Kidney (tissue), 14 donors: Measurements from ENCODE around the gene IGFLR1. TPM values are rescaled to one million over a fixed set of nuclear protein-coding genes. Genes with fewer than 3 reads are reported as not detected.
A peak's percentile ranks its signal among the peaks of the same experiment; 100 is the strongest.
"Not testable (repeated sequence)": the region's sequence is repeated elsewhere in the genome, so short reads cannot be mapped to it uniquely, and the experiment has no call there.

Experiments used
- DNase-seq, 5 donors: peaks; one replicate each; pipeline ENCODE4 v3.0.0-alpha.2; 2013 to 2020
- FAIRE-seq: peaks from 2 replicates; lab custom pipeline; 2012; peaks lifted over from hg19 to GRCh38; lab: Jason Lieb, UNC
- H3K27ac ChIP-seq, 2 donors: one replicate each; pipeline ENCODE4 v1.7.0; 2013; ENCODE audit warnings: low read depth in 2 of 2, low read length in 2 of 2, inconsistent platforms in 1 of 2
- H3K27me3 ChIP-seq: one replicate; pipeline ENCODE4 v1.7.1; 2013; ENCODE audit warnings: low read length, inconsistent platforms; ENCODE audit not compliant: control insufficient read depth, insufficient read depth
- H3K36me3 ChIP-seq, 3 donors: one replicate each; pipeline versions ENCODE4 v1.7.0 to v1.7.1; 2013; ENCODE audit warnings: low read length in 3 of 3, control low read depth in 1 of 3, inconsistent platforms in 1 of 3; ENCODE audit not compliant: insufficient read depth in 3 of 3, control insufficient read depth in 2 of 3
- H3K4me1 ChIP-seq, 3 donors: one replicate each; pipeline versions ENCODE4 v1.7.0 to v1.7.1; 2013; ENCODE audit warnings: low read length in 3 of 3, inconsistent platforms in 1 of 3, low read depth in 1 of 3; ENCODE audit not compliant: control insufficient read depth in 2 of 3, insufficient read depth in 2 of 3
- H3K4me3 ChIP-seq, 3 donors: one replicate each; pipeline versions ENCODE4 v1.7.0 to v1.8.1; 2013; ENCODE audit warnings: low read length in 3 of 3, control low read depth in 1 of 3, inconsistent platforms in 1 of 3
- H3K9ac ChIP-seq, 3 donors: one replicate each; pipeline versions ENCODE4 v1.7.0 to v1.7.1; 2013; ENCODE audit warnings: low read length in 3 of 3, control low read depth in 1 of 3, inconsistent platforms in 1 of 3
- H3K9me3 ChIP-seq, 3 donors: one replicate each; pipeline versions ENCODE4 v1.7.0 to v1.7.1; 2013; ENCODE audit warnings: low read length in 3 of 3, control low read depth in 1 of 3, inconsistent platforms in 1 of 3; ENCODE audit not compliant: control insufficient read depth in 2 of 3, insufficient read depth in 1 of 3
- intact Hi-C: fragments of 100-400 bp; cut with DNase I; formaldehyde crosslinking; loops from one replicate; pipeline ENCODE4 v1.11.1; 2022
- polyA plus RNA-seq: library from polyadenylated mRNA; stranded (reverse); fragments of 350-450 nt; fragmentation: Illumina TruSeq; extraction: RNeasy Lipid Tissue Mini Kit (QIAGEN cat#74804); gene quantifications from one replicate; pipeline ENCODE4 v1.2.3, GENCODE V29; 2014; ENCODE audit warnings: low read depth, low replicate concordance; ENCODE audit not compliant: insufficient read depth
- total RNA-seq: library from RNA; stranded (reverse); fragmentation: NEBNext Ultra II Directional; extraction: Animal tissue kit (Norgen Biotek cat#: 25700); gene quantifications from one replicate; pipeline ENCODE4 v1.2.1, GENCODE V29; 2021
- TF ChIP-seq, protein P1 (sequence below): IDR thresholded peaks from 3 replicates; pipeline ENCODE4 v1.5.1; 2012; ENCODE audit warnings: mild to moderate bottlenecking, moderate library complexity, borderline replicate concordance; ENCODE audit not compliant: insufficient read depth; ENCODE audit errors: extremely low read depth
- donor health status: control.
- donor health status: control.
- donor health status: control.
- donor health status: control.
- donor health status: control.
- donor health status: DM: yes; HTN: yes; CAD: no.
- donor health status: Normal renal cell carcinoma (clear cell type).

Gene IGFLR1
- total and polyA plus RNA-seq, 2 donors from 2014 or later, result 22.3 to 26.0 TPM

GRCh38 chr19:35724560-35724959 lies 17.7 kb downstream of the IGFLR1 start:
- Histone ChIP-seq H3K4me3 (no peak overlapping the region), H3K36me3 (peaks cover 5 to 83% (median 51%) of the 10 kb centered on the region in 3 donors), H3K9me3 (no peaks in the 10 kb centered on the region), H3K4me1 (peaks cover 0 to under 1% (median 0%) of the 10 kb centered on the region in 3 donors), H3K9ac (no peak overlapping the region), H3K27me3 (no peaks in the 10 kb centered on the region), H3K27ac (no peak overlapping the region)
- no peak for FAIRE-seq
- DNase-seq, result peak in 1 of 5 donors; percentile 70
- intact Hi-C loops, result no loop called here
- TF ChIP-seq, protein P1, sequence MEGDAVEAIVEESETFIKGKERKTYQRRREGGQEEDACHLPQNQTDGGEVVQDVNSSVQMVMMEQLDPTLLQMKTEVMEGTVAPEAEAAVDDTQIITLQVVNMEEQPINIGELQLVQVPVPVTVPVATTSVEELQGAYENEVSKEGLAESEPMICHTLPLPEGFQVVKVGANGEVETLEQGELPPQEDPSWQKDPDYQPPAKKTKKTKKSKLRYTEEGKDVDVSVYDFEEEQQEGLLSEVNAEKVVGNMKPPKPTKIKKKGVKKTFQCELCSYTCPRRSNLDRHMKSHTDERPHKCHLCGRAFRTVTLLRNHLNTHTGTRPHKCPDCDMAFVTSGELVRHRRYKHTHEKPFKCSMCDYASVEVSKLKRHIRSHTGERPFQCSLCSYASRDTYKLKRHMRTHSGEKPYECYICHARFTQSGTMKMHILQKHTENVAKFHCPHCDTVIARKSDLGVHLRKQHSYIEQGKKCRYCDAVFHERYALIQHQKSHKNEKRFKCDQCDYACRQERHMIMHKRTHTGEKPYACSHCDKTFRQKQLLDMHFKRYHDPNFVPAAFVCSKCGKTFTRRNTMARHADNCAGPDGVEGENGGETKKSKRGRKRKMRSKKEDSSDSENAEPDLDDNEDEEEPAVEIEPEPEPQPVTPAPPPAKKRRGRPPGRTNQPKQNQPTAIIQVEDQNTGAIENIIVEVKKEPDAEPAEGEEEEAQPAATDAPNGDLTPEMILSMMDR, result no peak

DNA sequence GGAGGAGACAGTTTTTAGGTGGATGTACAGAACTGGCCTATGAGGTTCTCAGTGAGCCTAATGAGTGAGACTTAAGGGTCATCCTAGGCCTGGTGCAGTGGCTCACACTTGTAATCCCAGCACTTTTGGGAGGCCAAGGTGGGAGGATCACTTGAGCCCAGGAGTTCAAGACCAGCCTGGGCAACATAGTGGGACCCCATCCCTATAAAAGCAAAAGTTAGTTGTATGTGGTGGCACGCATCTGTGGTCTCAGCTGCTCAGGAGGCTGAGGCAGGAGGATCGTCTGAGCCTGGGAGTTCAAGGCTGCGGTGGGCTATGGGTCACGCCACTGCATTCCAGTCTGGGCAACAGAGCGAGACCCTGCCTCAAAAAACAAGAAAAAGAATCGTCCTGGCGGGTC lies 18.1 kb downstream of the IGFLR1 start:
- DNase-seq, H3K27ac ChIP-seq, H3K9me3 ChIP-seq, H3K27me3 ChIP-seq, H3K9ac ChIP-seq, H3K4me1 ChIP-seq, H3K4me3 ChIP-seq, FAIRE-seq, intact Hi-C loops: not testable (repeated sequence)
- peaks cover 5 to 79% (median 46%) of the 10 kb centered on the region in 3 donors for H3K36me3 ChIP-seq

GRCh38 chr19:35723671-35724070 lies 18.6 kb downstream of the IGFLR1 start:
- no peak for DNase-seq
- H3K4me1 ChIP-seq, result peaks cover 0 to 8% (median 0%) of the 10 kb centered on the region in 3 donors
- peaks cover 5 to 74% (median 43%) of the 10 kb centered on the region in 3 donors for H3K36me3 ChIP-seq
- H3K27me3 ChIP-seq, result no peaks in the 10 kb centered on the region
- FAIRE-seq, result no peak
- no peak overlapping the region for H3K4me3 ChIP-seq
- H3K9ac ChIP-seq, result no peak overlapping the region
- TF ChIP-seq, protein P1, result no peak
- H3K27ac ChIP-seq, result no peak overlapping the region
- intact Hi-C loops, result no loop called here
- no peaks in the 10 kb centered on the region for H3K9me3 ChIP-seq

- peak in 1 of 5 donors; percentile 75 for DNase-seq
- peaks cover 5 to 66% (median 40%) of the 10 kb centered on the region in 3 donors for H3K36me3 ChIP-seq
- H3K4me3 ChIP-seq, result no peak overlapping the region
- TF ChIP-seq, protein P1, result no peak
- intact Hi-C loops, result no loop called here
- H3K9ac ChIP-seq, result no peak overlapping the region
- FAIRE-seq, result no peak
- H3K9me3 ChIP-seq, result no peaks in the 10 kb centered on the region
- peaks cover 0 to 8% (median 0%) of the 10 kb centered on the region in 3 donors for H3K4me1 ChIP-seq
- H3K27me3 ChIP-seq, result no peaks in the 10 kb centered on the region
- H3K27ac ChIP-seq, result no peak overlapping the region
These were observed 19.4 kb downstream of the IGFLR1 start for GRCh38 chr19:35722897-35723296.
